Gastroesophageal sphincter (tissue), 4 donors: ENCODE data around the gene CRYAB. TPM values are rescaled to one million over a fixed set of nuclear protein-coding genes. Genes with fewer than 3 reads are reported as not detected.

Experiments
- ATAC-seq: fragments of 150-250 bp; one replicate; pipeline ENCODE4 v1.9.1; 2016; ENCODE audit warnings: mild to moderate bottlenecking, moderate library complexity
- H3K27ac ChIP-seq, 4 donors: fragments of 200-600 bp; sonication (generic) in 3 of 4; 1 replicate in 3 of 4; 2 replicates in 1 of 4; pipeline ENCODE4 v1.5.1; 2016 to 2019
- H3K27me3 ChIP-seq: fragments of 200-600 bp; sonication (generic); one replicate; pipeline ENCODE4 v1.5.1; 2019
- H3K36me3 ChIP-seq, 2 donors: fragments of 200-600 bp; sonication (generic); one replicate each; pipeline ENCODE4 v1.5.1; 2019; ENCODE audit warnings: control low read depth in 1 of 2
- H3K4me1 ChIP-seq, 3 donors: fragments of 200-600 bp; sonication (generic); 1 replicate in 2 of 3; 2 replicates in 1 of 3; pipeline ENCODE4 v1.5.1; 2016 to 2019; ENCODE audit warnings: control low read depth in 2 of 3
- H3K4me3 ChIP-seq, 2 donors: fragments of 200-600 bp; sonication (generic); one replicate each; pipeline ENCODE4 v1.5.1; 2019; ENCODE audit warnings: mild to moderate bottlenecking in 1 of 2, moderate library complexity in 1 of 2
- H3K9me3 ChIP-seq, 3 donors: fragments of 200-600 bp; sonication (generic); one replicate each; pipeline ENCODE4 v1.5.1; 2017 to 2019; ENCODE audit warnings: control low read depth in 2 of 3
- CTCF ChIP-seq, 4 experiments: fragments of 200-600 bp in 2 of 4; fragments of 450-650 bp in 2 of 4; sonication (generic) in 1 of 4; IDR thresholded peaks; one replicate each; pipeline ENCODE4 v1.5.1; 2017 to 2019; ENCODE audit warnings: antibody characterized with exemption in 4 of 4, mild to moderate bottlenecking in 2 of 4, moderate library complexity in 2 of 4
- EP300 ChIP-seq: sonication (generic); formaldehyde crosslinking; IDR thresholded peaks from one replicate; pipeline ENCODE4 v1.6.1; 2017; ENCODE audit warnings: antibody characterized with exemption, mild to moderate bottlenecking
- POLR2A ChIP-seq, 2 donors: fragments of 450-650 bp; IDR thresholded peaks; one replicate each; pipeline ENCODE4 v1.6.1; 2017; ENCODE audit warnings: antibody characterized with exemption in 2 of 2, mild to moderate bottlenecking in 2 of 2, moderate library complexity in 1 of 2
- POLR2AphosphoS5 ChIP-seq: sonication (generic); formaldehyde crosslinking; IDR thresholded peaks from one replicate; pipeline ENCODE4 v1.6.1; 2017; ENCODE audit warnings: antibody characterized with exemption
- WGBS, 2 donors: methylation state at CpG; one replicate each; pipeline ENCODE4 v1.1.5; 2018; ENCODE audit warnings: low coverage in 1 of 2; 5-methylcytosine and 5-hydroxymethylcytosine counted together
- total RNA-seq, 4 donors: library from RNA; depleted of rRNA; stranded (reverse); fragments of >200 nt; gene quantifications; one replicate each; pipeline ENCODE4 v1.1.0, GENCODE V29; 2016

CRYAB gene
- 100 to 1,000 TPM; 254 to 440 (median 294) TPM for total RNA-seq

GRCh38 chr11:111911563-111912401 lies at the start of gene CRYAB:
CRYAB (minus strand) TSS chr11:111911770; CDS start chr11:111911724, 46 bp downstream.
- H3K36me3 ChIP-seq = peaks cover 0 to 30% of the 10 kb centered on the region in 2 donors
- TF ChIP-seq CTCF (IDR thresholded peaks at IDR 0.05) (no peak), POLR2AphosphoS5 (peak; percentile 96), POLR2A (IDR thresholded peaks at IDR 0.05) (peak; percentile 69 to 75)
- ATAC-seq = peak; percentile 92
- peak within 1 kb of the TSS; percentile 98 to 100 (median 100) for H3K27ac ChIP-seq
- peaks cover 0 to 64% (median 0%) of the 10 kb centered on the region in 3 donors for H3K4me1 ChIP-seq
- WGBS, 2 donors = 7 to 31% methylated on average over 4 to 9 of the region's 17 CpGs
- H3K4me3 ChIP-seq = peak within 1 kb of the TSS; percentile 75 to 80
- H3K9me3 ChIP-seq = no peaks in the 10 kb centered on the region
- no peaks in the 10 kb centered on the region for H3K27me3 ChIP-seq

GRCh38 chr11:111960916-111961315 lies 49.3 kb upstream of the CRYAB start:
- Histone ChIP-seq H3K4me1 (no peaks in the 10 kb centered on the region), H3K4me3 (no peak overlapping the region), H3K27ac (no peak overlapping the region), H3K9me3 (no peaks in the 10 kb centered on the region), H3K36me3 (peaks cover 0 to 6% of the 10 kb centered on the region in 2 donors), H3K27me3 (no peaks in the 10 kb centered on the region)
- TF ChIP-seq EP300 (no peak), POLR2A (IDR thresholded peaks at IDR 0.05) (no peak), POLR2AphosphoS5 (no peak), CTCF (IDR thresholded peaks at IDR 0.05) (no peak)
- ATAC-seq = no peak
- WGBS, 2 donors = 78 to 83% methylated on average over 2 to 3 of the region's 5 CpGs

- WGBS, 2 donors = 90 to 100% methylated on average over 1 to 2 of the region's 12 CpGs
- ATAC-seq = no peak
These were observed 46.3 kb upstream of the CRYAB start for GRCh38 chr11:111957663-111958444.

GRCh38 chr11:111954154-111954553 lies 42.6 kb upstream of the CRYAB start:
- H3K9me3 ChIP-seq = no peaks in the 10 kb centered on the region
- WGBS, 2 donors = 89 to 94% methylated on average over 3 of the region's 4 CpGs
- no peak overlapping the region for H3K27ac ChIP-seq
- no peaks in the 10 kb centered on the region for H3K4me1 ChIP-seq
- no peak for ATAC-seq
- no peak overlapping the region for H3K4me3 ChIP-seq
- peaks cover 0 to 4% of the 10 kb centered on the region in 2 donors for H3K36me3 ChIP-seq
- no peak for TF ChIP-seq CTCF (IDR thresholded peaks at IDR 0.05)
- TF ChIP-seq POLR2AphosphoS5 = no peak
- no peak for TF ChIP-seq POLR2A (IDR thresholded peaks at IDR 0.05)
- no peak for TF ChIP-seq EP300
- no peaks in the 10 kb centered on the region for H3K27me3 ChIP-seq

More at GRCh38 chr11:111957663-111958444, 46.3 kb upstream of the CRYAB start:
- H3K27ac ChIP-seq = no peak overlapping the region
- H3K4me3 ChIP-seq = no peak overlapping the region
- H3K27me3 ChIP-seq = no peaks in the 10 kb centered on the region
- no peaks in the 10 kb centered on the region for H3K9me3 ChIP-seq
- peaks cover 0 to 6% of the 10 kb centered on the region in 2 donors for H3K36me3 ChIP-seq
- no peaks in the 10 kb centered on the region for H3K4me1 ChIP-seq
- TF ChIP-seq POLR2A (IDR thresholded peaks at IDR 0.05) = no peak
- no peak for TF ChIP-seq POLR2AphosphoS5
- no peak for TF ChIP-seq CTCF (IDR thresholded peaks at IDR 0.05)
- no peak for TF ChIP-seq EP300
